ENCODE results near the gene RAB27B.

DNA sequence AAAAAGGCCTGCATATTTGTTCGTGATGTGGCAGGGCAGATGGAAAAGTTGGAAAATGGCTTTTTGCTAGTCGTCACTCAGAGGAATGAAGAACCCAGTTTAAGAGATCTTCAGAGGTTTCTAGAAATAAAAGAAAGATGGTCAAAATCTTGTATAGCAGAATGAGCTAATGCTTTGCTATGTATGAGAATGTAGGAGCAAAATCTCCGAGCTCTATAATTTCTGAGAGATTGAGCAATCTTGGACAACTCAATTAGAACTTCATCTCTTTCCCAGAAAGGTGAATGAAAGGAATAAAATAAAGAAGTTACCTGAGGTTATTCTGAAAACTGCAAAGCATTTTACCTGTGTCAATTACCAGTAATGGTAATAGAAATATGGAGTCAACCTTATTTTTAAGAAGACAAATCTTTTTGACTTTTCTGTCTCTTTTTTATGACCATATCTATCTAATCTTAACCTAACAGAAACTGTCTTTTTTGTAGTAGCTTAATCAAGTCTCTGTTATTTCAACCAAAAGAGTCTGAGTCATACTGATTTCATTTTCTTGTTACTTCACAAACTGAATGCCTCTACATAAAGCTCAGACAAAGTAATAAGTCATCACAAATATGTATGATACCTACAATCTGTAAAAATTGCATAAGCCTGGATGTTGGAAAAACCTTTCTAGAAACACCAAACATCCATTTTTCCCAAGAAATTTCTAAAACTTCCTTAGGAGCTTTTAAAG lies 98.5 kb downstream of the RAB27B start:
- no peak for TF ChIP-seq EZH2 (IDR thresholded peaks at IDR 0.05; ENCODE audit: borderline replicate concordance, low read depth, low read length, severe bottlenecking)
- TF ChIP-seq, protein P1, sequence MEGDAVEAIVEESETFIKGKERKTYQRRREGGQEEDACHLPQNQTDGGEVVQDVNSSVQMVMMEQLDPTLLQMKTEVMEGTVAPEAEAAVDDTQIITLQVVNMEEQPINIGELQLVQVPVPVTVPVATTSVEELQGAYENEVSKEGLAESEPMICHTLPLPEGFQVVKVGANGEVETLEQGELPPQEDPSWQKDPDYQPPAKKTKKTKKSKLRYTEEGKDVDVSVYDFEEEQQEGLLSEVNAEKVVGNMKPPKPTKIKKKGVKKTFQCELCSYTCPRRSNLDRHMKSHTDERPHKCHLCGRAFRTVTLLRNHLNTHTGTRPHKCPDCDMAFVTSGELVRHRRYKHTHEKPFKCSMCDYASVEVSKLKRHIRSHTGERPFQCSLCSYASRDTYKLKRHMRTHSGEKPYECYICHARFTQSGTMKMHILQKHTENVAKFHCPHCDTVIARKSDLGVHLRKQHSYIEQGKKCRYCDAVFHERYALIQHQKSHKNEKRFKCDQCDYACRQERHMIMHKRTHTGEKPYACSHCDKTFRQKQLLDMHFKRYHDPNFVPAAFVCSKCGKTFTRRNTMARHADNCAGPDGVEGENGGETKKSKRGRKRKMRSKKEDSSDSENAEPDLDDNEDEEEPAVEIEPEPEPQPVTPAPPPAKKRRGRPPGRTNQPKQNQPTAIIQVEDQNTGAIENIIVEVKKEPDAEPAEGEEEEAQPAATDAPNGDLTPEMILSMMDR (IDR thresholded peaks at IDR 0.05; ENCODE audit: borderline replicate concordance, extremely low read depth, low read length, poor library complexity, severe bottlenecking), result no peak
